Measurements from ENCODE around the gene GALNT18. TPM values are rescaled to one million over a fixed set of nuclear protein-coding genes. Genes with fewer than 3 reads are reported as not detected.

The GALNT18 gene
- total RNA-seq, 1 donor from 2014 or later, result 39.8 TPM

- no peak for DNase-seq (ENCODE audit: extremely low spot score, unreplicated experiment)
- Mint-ChIP-seq H3K27me3 (ENCODE audit: unreplicated experiment) (no peaks in the 10 kb centered on the region), H3K4me3 (ENCODE audit: unreplicated experiment) (no peak overlapping the region), H3K9me3 (ENCODE audit: unreplicated experiment) (no peaks in the 10 kb centered on the region), H3K27ac (ENCODE audit: unreplicated experiment) (no peak overlapping the region), H3K36me3 (ENCODE audit: unreplicated experiment) (peaks cover 2% of the 10 kb centered on the region), H3K4me1 (ENCODE audit: unreplicated experiment) (peaks cover 52% of the 10 kb centered on the region)
- TF ChIP-seq, protein P1, sequence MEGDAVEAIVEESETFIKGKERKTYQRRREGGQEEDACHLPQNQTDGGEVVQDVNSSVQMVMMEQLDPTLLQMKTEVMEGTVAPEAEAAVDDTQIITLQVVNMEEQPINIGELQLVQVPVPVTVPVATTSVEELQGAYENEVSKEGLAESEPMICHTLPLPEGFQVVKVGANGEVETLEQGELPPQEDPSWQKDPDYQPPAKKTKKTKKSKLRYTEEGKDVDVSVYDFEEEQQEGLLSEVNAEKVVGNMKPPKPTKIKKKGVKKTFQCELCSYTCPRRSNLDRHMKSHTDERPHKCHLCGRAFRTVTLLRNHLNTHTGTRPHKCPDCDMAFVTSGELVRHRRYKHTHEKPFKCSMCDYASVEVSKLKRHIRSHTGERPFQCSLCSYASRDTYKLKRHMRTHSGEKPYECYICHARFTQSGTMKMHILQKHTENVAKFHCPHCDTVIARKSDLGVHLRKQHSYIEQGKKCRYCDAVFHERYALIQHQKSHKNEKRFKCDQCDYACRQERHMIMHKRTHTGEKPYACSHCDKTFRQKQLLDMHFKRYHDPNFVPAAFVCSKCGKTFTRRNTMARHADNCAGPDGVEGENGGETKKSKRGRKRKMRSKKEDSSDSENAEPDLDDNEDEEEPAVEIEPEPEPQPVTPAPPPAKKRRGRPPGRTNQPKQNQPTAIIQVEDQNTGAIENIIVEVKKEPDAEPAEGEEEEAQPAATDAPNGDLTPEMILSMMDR (IDR thresholded peaks at IDR 0.05), result no peak
Observed at GRCh38 chr11:11581481-11581880, 40.3 kb downstream of the GALNT18 start.

- Mint-ChIP-seq H3K4me3 (ENCODE audit: unreplicated experiment) (no peak overlapping the region), H3K36me3 (ENCODE audit: unreplicated experiment) (peaks cover 2% of the 10 kb centered on the region), H3K27ac (ENCODE audit: unreplicated experiment) (peak overlapping the region; percentile 4), H3K27me3 (ENCODE audit: unreplicated experiment) (no peaks in the 10 kb centered on the region), H3K9me3 (ENCODE audit: unreplicated experiment) (no peaks in the 10 kb centered on the region), H3K4me1 (ENCODE audit: unreplicated experiment) (peaks cover 52% of the 10 kb centered on the region)
- peak; percentile 69 for DNase-seq (ENCODE audit: extremely low spot score, unreplicated experiment)
- TF ChIP-seq, protein P1 (IDR thresholded peaks at IDR 0.05), result no peak
Observed at GRCh38 chr11:11580841-11581411, 40.9 kb downstream of the GALNT18 start.

GRCh38 chr11:11580012-11580411 lies 41.8 kb downstream of the GALNT18 start:
- H3K27me3 Mint-ChIP-seq (ENCODE audit: unreplicated experiment), result no peaks in the 10 kb centered on the region
- TF ChIP-seq, protein P1 (IDR thresholded peaks at IDR 0.05), result no peak
- H3K4me1 Mint-ChIP-seq (ENCODE audit: unreplicated experiment), result peaks cover 52% of the 10 kb centered on the region
- peak; percentile 19 for DNase-seq (ENCODE audit: extremely low spot score, unreplicated experiment)
- no peak overlapping the region for H3K4me3 Mint-ChIP-seq (ENCODE audit: unreplicated experiment)
- no peak overlapping the region for H3K27ac Mint-ChIP-seq (ENCODE audit: unreplicated experiment)
- no peaks in the 10 kb centered on the region for H3K36me3 Mint-ChIP-seq (ENCODE audit: unreplicated experiment)
- H3K9me3 Mint-ChIP-seq (ENCODE audit: unreplicated experiment), result no peaks in the 10 kb centered on the region

DNA sequence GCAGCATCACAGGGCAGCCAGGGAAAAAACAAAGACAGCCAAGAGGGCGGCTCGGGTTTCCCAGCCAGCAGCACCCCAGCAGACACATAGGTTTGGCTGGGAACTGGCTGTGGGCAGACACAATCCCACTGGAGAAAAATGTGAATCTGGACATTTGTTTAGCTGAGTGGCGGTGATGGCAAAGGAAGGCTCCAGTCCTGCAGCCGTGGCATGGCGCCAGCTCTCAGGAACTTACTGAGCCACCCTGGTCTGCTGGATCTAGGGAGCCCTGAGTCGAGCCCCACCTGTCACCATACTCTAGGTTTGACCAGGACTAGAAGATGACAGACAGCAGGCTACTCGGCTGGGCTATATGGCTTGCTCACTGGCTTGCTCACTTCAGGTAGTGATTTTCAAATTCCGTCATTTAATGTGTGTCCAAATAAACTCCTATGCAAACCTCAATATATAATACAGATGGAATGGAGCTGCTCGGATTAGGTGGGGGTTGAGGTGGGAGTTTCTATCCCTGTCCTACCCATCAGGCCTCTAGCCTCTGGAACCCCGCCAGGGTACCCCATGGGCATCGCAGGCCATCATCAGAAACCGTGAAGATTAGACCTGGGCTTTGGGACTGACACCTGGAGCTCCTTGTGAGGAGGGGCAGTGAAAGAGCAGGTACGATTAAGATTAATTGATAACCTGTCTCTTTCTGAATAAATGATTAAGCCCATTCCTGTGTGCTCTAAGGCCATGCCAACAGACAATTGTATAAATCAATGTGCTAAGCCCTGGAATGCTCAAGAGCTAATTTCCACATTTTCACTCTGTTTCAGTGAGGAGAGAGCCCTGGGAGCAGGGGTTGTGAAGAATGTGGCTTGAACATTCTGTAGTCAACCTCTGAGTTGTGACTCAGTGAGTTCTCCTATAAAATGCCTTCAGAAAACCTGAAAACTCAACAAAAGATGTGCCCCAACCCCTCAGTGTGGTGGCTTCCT lies 42.5 kb downstream of the GALNT18 start:
- TF ChIP-seq, protein P1 (IDR thresholded peaks at IDR 0.05), result no peak
- Mint-ChIP-seq H3K27me3 (ENCODE audit: unreplicated experiment) (no peaks in the 10 kb centered on the region), H3K4me3 (ENCODE audit: unreplicated experiment) (no peak overlapping the region), H3K9me3 (ENCODE audit: unreplicated experiment) (no peaks in the 10 kb centered on the region), H3K36me3 (ENCODE audit: unreplicated experiment) (peaks cover 1% of the 10 kb centered on the region), H3K4me1 (ENCODE audit: unreplicated experiment) (peaks cover 45% of the 10 kb centered on the region), H3K27ac (ENCODE audit: unreplicated experiment) (no peak overlapping the region)
- peak; percentile 74 for DNase-seq (ENCODE audit: extremely low spot score, unreplicated experiment)
